Ovary (tissue), 3 donors: Measurements from ENCODE around the gene LONRF2.

Experiments used
- CTCF ChIP-seq, 3 donors: fragments of 450-650 bp in 2 of 3; fragments of 200-600 bp in 1 of 3; IDR thresholded peaks; one replicate each; pipeline versions ENCODE4 v1.5.1 to v1.8.0; 2016 to 2022; ENCODE audit warnings: antibody characterized with exemption in 3 of 3, mild to moderate bottlenecking in 1 of 3
- EP300 ChIP-seq: sonication (generic); formaldehyde crosslinking; IDR thresholded peaks from one replicate; pipeline ENCODE4 v1.6.1; 2017; ENCODE audit warnings: antibody characterized with exemption
- donor health status: DM: no; HTN: no; CAD: no.

DNA sequence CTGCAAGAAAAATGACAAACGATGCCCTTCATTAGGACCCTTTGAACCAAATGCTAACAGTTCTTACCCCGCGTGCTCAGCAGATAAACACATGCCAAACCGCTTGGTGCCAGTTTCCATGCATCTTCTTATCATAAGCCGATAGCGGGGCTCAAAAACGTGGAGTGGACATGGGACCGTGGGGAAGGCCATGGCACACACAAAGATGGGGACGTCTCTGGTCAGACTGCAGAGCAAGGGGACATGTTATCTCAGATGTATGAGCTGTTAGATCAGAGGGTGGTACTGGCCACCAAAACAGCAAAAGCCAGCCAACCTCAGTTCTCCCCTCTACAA lies 28.2 kb downstream of the LONRF2 start:
- TF ChIP-seq EP300 (no peak), CTCF (IDR thresholded peaks at IDR 0.05) (no peak)
